Stimulated activated CD4-positive, alpha-beta T cell treated with anti-CD3 and anti-CD28 coated beads, Interleukin-4, amount 100 ng/mL, for 48 hours (primary cell): ENCODE results near the gene ALDH1A1.

ENCODE experiments used
- DNase-seq, 2 donors: peaks; one replicate each; pipeline ENCODE4 v3.0.0-alpha.2; 2020; ENCODE audit warnings: low read depth in 2 of 2

Gene ALDH1A1

GRCh38 chr9:72979405-72980100, 26.7 kb upstream of the ALDH1A1 start:
- DNase-seq: no peak

GRCh38 chr9:72978744-72979143, 25.9 kb upstream of the ALDH1A1 start:
- DNase-seq: no peak

- DNase-seq: no peak
These were observed 24.8 kb upstream of the ALDH1A1 start for GRCh38 chr9:72977670-72978069.

GRCh38 chr9:72974501-72974900, 21.6 kb upstream of the ALDH1A1 start:
- DNase-seq: no peak

- no peak for DNase-seq
These were observed 19.8 kb upstream of the ALDH1A1 start for GRCh38 chr9:72972636-72973035.

GRCh38 chr9:72971411-72971810, 18.6 kb upstream of the ALDH1A1 start:
- DNase-seq: no peak

GRCh38 chr9:72960446-72960845, 7.6 kb upstream of the ALDH1A1 start:
- no peak for DNase-seq

- DNase-seq: no peak
These were observed 5.8 kb upstream of the ALDH1A1 start for GRCh38 chr9:72958485-72959281.

- DNase-seq: no peak
These were observed 2.7 kb upstream of the ALDH1A1 start for GRCh38 chr9:72955571-72955970.

GRCh38 chr9:72955126-72955455, 2.2 kb upstream of the ALDH1A1 start:
- no peak for DNase-seq

- no peak for DNase-seq
These were observed 1.7 kb upstream of the ALDH1A1 start for GRCh38 chr9:72954431-72955125.

GRCh38 chr9:72952381-72952690, 517 bp downstream of the ALDH1A1 start:
- no peak for DNase-seq

- DNase-seq: no peak
These were observed 1.1 kb downstream of the ALDH1A1 start for GRCh38 chr9:72951520-72952380.

- DNase-seq: no peak
These were observed 1.9 kb downstream of the ALDH1A1 start for GRCh38 chr9:72950875-72951442.

GRCh38 chr9:72949918-72950325, 2.9 kb downstream of the ALDH1A1 start:
- no peak for DNase-seq

GRCh38 chr9:72949244-72949582, 3.6 kb downstream of the ALDH1A1 start:
- no peak for DNase-seq

- no peak for DNase-seq
These were observed 4.1 kb downstream of the ALDH1A1 start for GRCh38 chr9:72948575-72949243.

GRCh38 chr9:72947984-72948465, 4.8 kb downstream of the ALDH1A1 start:
- DNase-seq: no peak

- no peak for DNase-seq
These were observed 6.0 kb downstream of the ALDH1A1 start for GRCh38 chr9:72946821-72947220.

GRCh38 chr9:72946318-72946717, 6.5 kb downstream of the ALDH1A1 start:
- DNase-seq: no peak

GRCh38 chr9:72945391-72945790, 7.5 kb downstream of the ALDH1A1 start:
- no peak for DNase-seq
